ENCODE measurements around the gene VKORC1. TPM values are rescaled to one million over a fixed set of nuclear protein-coding genes. Genes with fewer than 3 reads are reported as not detected.

VKORC1 gene
- total and polyA plus RNA-seq, 2 donors (not counting 1 experiment from before 2014, with no cell fraction given): 118 to 301 TPM

DNA sequence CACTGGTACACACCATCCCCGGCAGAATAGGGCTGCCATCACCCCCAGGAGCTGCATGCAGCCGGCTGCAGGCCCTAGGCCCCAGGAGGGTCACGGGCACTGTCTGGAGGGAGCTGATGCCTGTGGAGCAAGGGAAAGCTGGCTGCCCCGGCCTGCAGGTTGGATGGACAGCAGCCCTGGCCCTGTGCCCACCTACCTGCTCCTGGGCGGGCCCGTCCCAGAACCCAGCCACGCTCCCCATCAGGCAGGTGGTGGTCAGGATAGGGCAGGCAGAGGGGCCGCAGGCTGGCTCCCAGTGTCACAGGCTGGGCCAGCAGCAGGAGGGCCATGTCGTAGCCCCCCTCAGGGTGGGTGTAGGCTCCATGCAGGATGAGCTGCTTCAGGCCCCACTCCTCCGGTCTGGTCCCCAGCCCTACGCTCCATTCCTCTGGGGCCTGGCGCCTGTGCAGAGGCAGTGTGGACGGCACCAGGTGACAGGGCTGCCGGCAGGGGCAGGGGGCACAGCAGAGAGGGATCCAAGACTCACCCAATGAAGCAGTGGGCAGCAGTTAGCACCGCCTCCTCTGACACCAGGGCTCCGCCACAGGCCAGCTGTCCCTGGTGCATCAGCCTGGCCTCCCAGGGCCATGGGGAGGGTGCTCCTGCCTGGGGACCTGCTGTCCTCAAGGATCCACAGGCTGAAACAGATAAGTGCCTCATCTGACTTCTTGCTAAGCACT, 9.9 kb downstream of the VKORC1 start:
- H3K9me3 ChIP-seq (ENCODE audit: control insufficient read depth, insufficient read depth, low read depth, low read length): no peaks in the 10 kb centered on the region
- H3K4me1 ChIP-seq (ENCODE audit: control insufficient read depth, extremely low read depth, insufficient read depth, low read length): no peaks in the 10 kb centered on the region
- no peak overlapping the region for H3K4me2 ChIP-seq (ENCODE audit: extremely low read depth, insufficient read depth, low read length)
- H3K36me3 ChIP-seq (ENCODE audit: control insufficient read depth, insufficient read depth, low read length): peaks cover 25% of the 10 kb centered on the region
- no peak overlapping the region for H2AFZ ChIP-seq (ENCODE audit: low read length)
- H3K79me2 ChIP-seq (ENCODE audit: control insufficient read depth, insufficient read depth, low read length): no peaks in the 10 kb centered on the region
- H3K27me3 ChIP-seq (ENCODE audit: control insufficient read depth, insufficient read depth, low read length): no peaks in the 10 kb centered on the region
- TF ChIP-seq, protein P1, sequence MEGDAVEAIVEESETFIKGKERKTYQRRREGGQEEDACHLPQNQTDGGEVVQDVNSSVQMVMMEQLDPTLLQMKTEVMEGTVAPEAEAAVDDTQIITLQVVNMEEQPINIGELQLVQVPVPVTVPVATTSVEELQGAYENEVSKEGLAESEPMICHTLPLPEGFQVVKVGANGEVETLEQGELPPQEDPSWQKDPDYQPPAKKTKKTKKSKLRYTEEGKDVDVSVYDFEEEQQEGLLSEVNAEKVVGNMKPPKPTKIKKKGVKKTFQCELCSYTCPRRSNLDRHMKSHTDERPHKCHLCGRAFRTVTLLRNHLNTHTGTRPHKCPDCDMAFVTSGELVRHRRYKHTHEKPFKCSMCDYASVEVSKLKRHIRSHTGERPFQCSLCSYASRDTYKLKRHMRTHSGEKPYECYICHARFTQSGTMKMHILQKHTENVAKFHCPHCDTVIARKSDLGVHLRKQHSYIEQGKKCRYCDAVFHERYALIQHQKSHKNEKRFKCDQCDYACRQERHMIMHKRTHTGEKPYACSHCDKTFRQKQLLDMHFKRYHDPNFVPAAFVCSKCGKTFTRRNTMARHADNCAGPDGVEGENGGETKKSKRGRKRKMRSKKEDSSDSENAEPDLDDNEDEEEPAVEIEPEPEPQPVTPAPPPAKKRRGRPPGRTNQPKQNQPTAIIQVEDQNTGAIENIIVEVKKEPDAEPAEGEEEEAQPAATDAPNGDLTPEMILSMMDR (conservative IDR thresholded peaks at IDR 0.05 in 1 of 2, IDR thresholded peaks at IDR 0.05 in 1 of 2; ENCODE audit: low read depth in 1 of 2, low read length in 2 of 2): no peak
- TF ChIP-seq EZH2 (IDR thresholded peaks at IDR 0.05; ENCODE audit: low read length, missing control alignments): no peak
- no peak overlapping the region for H3K4me3 ChIP-seq (replicated peaks in 1 of 4; ENCODE audit: control extremely low read depth in 1 of 4, insufficient read depth in 1 of 4, low read depth in 3 of 4, low read length in 4 of 4)
- H3K27ac ChIP-seq (ENCODE audit: insufficient read depth, low read length): no peak overlapping the region
- DNase-seq (ENCODE audit: low read depth in 2 of 2): no peak
- H3K9ac ChIP-seq (ENCODE audit: insufficient read depth, low read length): no peak overlapping the region
- H4K20me1 ChIP-seq (ENCODE audit: control insufficient read depth, extremely low read depth, insufficient read depth, low read length): no peaks in the 10 kb centered on the region

DNA sequence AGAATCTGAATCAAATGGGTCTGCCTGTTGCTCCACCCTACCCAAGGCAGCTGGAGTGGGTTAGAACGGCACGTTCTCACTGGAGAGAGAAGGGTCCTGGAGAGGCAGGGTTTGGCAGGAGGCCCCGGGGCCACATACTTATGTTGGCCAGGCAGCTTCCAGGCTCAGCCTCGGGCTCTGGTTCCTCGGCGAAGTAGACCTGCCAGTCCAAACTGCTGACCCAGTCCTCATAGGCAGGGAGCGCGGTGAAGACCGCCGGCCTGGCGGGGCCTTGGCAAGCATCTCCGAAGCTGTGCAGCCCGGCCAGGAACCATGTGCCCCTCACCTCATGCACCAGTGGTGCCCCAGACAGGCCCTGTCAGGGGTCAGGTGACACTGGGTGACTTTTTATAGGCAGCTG, 10.6 kb downstream of the VKORC1 start:
- Histone ChIP-seq H3K27me3 (ENCODE audit: control insufficient read depth, insufficient read depth, low read length) (no peaks in the 10 kb centered on the region), H3K79me2 (ENCODE audit: control insufficient read depth, insufficient read depth, low read length) (peaks cover 2% of the 10 kb centered on the region), H3K9ac (ENCODE audit: insufficient read depth, low read length) (no peak overlapping the region), H3K27ac (ENCODE audit: insufficient read depth, low read length) (no peak overlapping the region), H2AFZ (ENCODE audit: low read length) (no peak overlapping the region), H3K4me2 (ENCODE audit: extremely low read depth, insufficient read depth, low read length) (no peak overlapping the region), H3K4me3 (replicated peaks in 1 of 4; ENCODE audit: control extremely low read depth in 1 of 4, insufficient read depth in 1 of 4, low read depth in 3 of 4, low read length in 4 of 4) (no peak overlapping the region), H3K36me3 (ENCODE audit: control insufficient read depth, insufficient read depth, low read length) (peaks cover 28% of the 10 kb centered on the region), H3K4me1 (ENCODE audit: control insufficient read depth, extremely low read depth, insufficient read depth, low read length) (no peaks in the 10 kb centered on the region), H3K9me3 (ENCODE audit: control insufficient read depth, insufficient read depth, low read depth, low read length) (no peaks in the 10 kb centered on the region), H4K20me1 (ENCODE audit: control insufficient read depth, extremely low read depth, insufficient read depth, low read length) (no peaks in the 10 kb centered on the region)
- DNase-seq (ENCODE audit: low read depth in 2 of 2): no peak
- TF ChIP-seq, protein P1 (conservative IDR thresholded peaks at IDR 0.05 in 1 of 2, IDR thresholded peaks at IDR 0.05 in 1 of 2; ENCODE audit: low read depth in 1 of 2, low read length in 2 of 2): no peak
- no peak for TF ChIP-seq EZH2 (IDR thresholded peaks at IDR 0.05; ENCODE audit: low read length, missing control alignments)

DNA sequence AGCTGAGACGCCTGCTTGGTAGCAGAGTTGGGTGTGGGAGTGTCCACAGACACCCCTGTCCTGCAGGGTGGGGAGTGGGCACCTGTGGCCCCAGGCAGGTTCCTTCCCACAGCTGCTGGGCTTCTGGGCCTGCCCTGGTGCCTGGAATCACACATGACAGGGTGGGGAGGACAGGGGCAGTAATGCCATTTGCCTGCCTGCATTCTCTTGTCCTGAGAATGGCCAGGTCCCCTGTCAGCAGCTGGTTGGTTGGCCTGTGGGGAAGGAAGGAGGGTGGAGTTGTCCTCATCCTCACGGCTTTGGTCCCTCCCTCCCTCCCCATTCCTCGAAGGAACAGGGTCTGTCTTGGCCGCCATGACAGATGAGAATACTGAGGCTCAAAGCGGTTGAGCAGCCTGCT, 11.0 kb downstream of the VKORC1 start:
- H3K36me3 ChIP-seq (ENCODE audit: control insufficient read depth, insufficient read depth, low read length): peaks cover 30% of the 10 kb centered on the region
- no peak overlapping the region for H3K4me3 ChIP-seq (replicated peaks in 1 of 4; ENCODE audit: control extremely low read depth in 1 of 4, insufficient read depth in 1 of 4, low read depth in 3 of 4, low read length in 4 of 4)
- H3K27ac ChIP-seq (ENCODE audit: insufficient read depth, low read length): no peak overlapping the region
- TF ChIP-seq, protein P1 (conservative IDR thresholded peaks at IDR 0.05 in 1 of 2, IDR thresholded peaks at IDR 0.05 in 1 of 2; ENCODE audit: low read depth in 1 of 2, low read length in 2 of 2): no peak
- TF ChIP-seq EZH2 (IDR thresholded peaks at IDR 0.05; ENCODE audit: low read length, missing control alignments): no peak
- no peak overlapping the region for H3K9ac ChIP-seq (ENCODE audit: insufficient read depth, low read length)
- no peaks in the 10 kb centered on the region for H3K9me3 ChIP-seq (ENCODE audit: control insufficient read depth, insufficient read depth, low read depth, low read length)
- no peak overlapping the region for H2AFZ ChIP-seq (ENCODE audit: low read length)
- no peaks in the 10 kb centered on the region for H4K20me1 ChIP-seq (ENCODE audit: control insufficient read depth, extremely low read depth, insufficient read depth, low read length)
- no peaks in the 10 kb centered on the region for H3K4me1 ChIP-seq (ENCODE audit: control insufficient read depth, extremely low read depth, insufficient read depth, low read length)
- H3K27me3 ChIP-seq (ENCODE audit: control insufficient read depth, insufficient read depth, low read length): no peaks in the 10 kb centered on the region
- peaks cover 5% of the 10 kb centered on the region for H3K79me2 ChIP-seq (ENCODE audit: control insufficient read depth, insufficient read depth, low read length)
- no peak for DNase-seq (ENCODE audit: low read depth in 2 of 2)
- H3K4me2 ChIP-seq (ENCODE audit: extremely low read depth, insufficient read depth, low read length): no peak overlapping the region

All from fibroblast of lung (primary cell).